Endothelial cell (in vitro differentiated cells): ENCODE measurements around the gene CHMP2A. TPM values are rescaled to one million over a fixed set of nuclear protein-coding genes. Genes with fewer than 3 reads are reported as not detected.
"Not testable (repeated sequence)": the region's sequence is repeated elsewhere in the genome, so short reads cannot be mapped to it uniquely, and the experiment has no call there.

Experiments
- DNase-seq: peaks from one replicate; pipeline ENCODE4 v3.0.0; 2021; ENCODE audit warnings: low spot score
- H3K27ac Mint-ChIP-seq: one replicate; pipeline ENCODE4 v1.8.0; 2021; ENCODE audit warnings: mixed read lengths, inconsistent platforms; ENCODE audit not compliant: unreplicated experiment
- H3K27me3 Mint-ChIP-seq: one replicate; pipeline ENCODE4 v1.8.0; 2021; ENCODE audit warnings: mild to moderate bottlenecking, moderate library complexity, mixed read lengths, inconsistent platforms; ENCODE audit not compliant: unreplicated experiment
- H3K36me3 Mint-ChIP-seq: one replicate; pipeline ENCODE4 v1.8.0; 2021; ENCODE audit warnings: mild to moderate bottlenecking, low read depth, mixed read lengths, inconsistent platforms; ENCODE audit not compliant: unreplicated experiment
- H3K4me1 Mint-ChIP-seq: one replicate; pipeline ENCODE4 v1.8.0; 2021; ENCODE audit warnings: mild to moderate bottlenecking, mixed read lengths, inconsistent platforms; ENCODE audit not compliant: unreplicated experiment
- H3K4me3 Mint-ChIP-seq: one replicate; pipeline ENCODE4 v1.8.0; 2021; ENCODE audit warnings: mild to moderate bottlenecking, mixed read lengths, inconsistent platforms; ENCODE audit not compliant: unreplicated experiment
- H3K9me3 Mint-ChIP-seq: one replicate; pipeline ENCODE4 v1.8.0; 2021; ENCODE audit warnings: mixed read lengths, inconsistent platforms; ENCODE audit not compliant: unreplicated experiment
- microRNA-seq: library from miRNA; unstranded; fragments of <30 nt; microRNA quantifications from one replicate; pipeline ENCODE4, GENCODE V29; 2020; ENCODE audit not compliant: unreplicated experiment
- total RNA-seq: library from RNA; stranded (reverse); fragmentation: NEBNext Ultra II Directional; extraction: Animal tissue kit (Norgen Biotek cat#: 25700); gene quantifications from one replicate; pipeline ENCODE4 v1.2.1, GENCODE V29; 2021; ENCODE audit not compliant: unreplicated experiment
- TF ChIP-seq, protein P1 (sequence below): fragments of 200-600 bp; sonication (generic); IDR thresholded peaks from one replicate; pipeline ENCODE4 v1.5.0; 2021; ENCODE audit warnings: antibody characterized with exemption; ENCODE audit not compliant: unreplicated experiment

Gene CHMP2A
- total RNA-seq, 1 donor from 2014 or later, result 130 TPM

DNA sequence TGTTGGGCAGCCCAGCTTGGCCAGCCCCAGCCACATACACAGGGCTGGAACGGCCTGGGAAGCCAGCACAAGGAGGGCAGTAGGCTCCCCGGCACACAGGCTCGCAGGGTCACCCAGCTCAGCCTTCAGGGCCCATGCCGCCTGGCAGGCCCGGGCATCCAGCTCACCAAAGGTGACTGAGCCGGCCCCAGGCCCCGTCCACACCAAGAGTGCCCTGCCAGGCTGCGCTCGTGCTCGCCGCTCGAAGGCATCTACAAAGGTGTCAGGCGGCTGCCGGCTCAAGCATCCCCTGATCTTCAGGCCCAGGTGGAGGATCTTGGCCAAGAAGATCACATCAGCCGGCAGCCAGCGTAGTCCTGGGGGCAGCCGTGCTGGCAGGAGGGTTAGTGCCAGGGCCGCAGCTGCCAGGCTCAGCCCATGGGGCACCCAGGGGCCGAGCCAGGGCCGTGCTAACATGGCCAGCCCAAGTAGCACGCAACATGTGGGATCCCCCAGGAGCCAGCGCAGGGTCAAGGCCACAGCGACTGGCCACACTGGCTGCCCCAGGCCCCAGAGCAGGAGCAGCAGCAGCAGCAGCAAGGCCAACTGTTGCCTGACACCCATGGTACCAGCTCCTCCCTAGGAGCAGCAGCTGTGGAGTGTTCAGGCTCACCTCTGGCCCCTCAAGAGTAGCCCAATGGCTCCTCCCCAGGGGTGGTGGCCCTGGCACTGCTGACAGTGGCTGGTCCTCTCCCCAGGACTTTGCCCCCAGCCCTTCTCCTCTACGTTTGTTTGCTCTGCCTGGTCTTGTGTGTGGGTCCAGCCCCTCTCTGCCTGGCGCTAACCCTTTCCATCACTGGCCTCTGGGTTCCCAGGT, 43.3 kb downstream of the CHMP2A start, which contains the start of gene SLC27A5:
SLC27A5 (minus strand) TSS at position 640 of the 856 bp plus-strand sequence; CDS start at position 603, 37 bp downstream.
- peaks cover 5% of the 10 kb centered on the region for H3K4me1 Mint-ChIP-seq
- no peak within 1 kb of the TSS for H3K27ac Mint-ChIP-seq
- peaks cover 13% of the 10 kb centered on the region for H3K36me3 Mint-ChIP-seq
- no peak within 1 kb of the TSS for H3K4me3 Mint-ChIP-seq
- H3K27me3 Mint-ChIP-seq, result peaks cover 21% of the 10 kb centered on the region
- TF ChIP-seq, protein P1, sequence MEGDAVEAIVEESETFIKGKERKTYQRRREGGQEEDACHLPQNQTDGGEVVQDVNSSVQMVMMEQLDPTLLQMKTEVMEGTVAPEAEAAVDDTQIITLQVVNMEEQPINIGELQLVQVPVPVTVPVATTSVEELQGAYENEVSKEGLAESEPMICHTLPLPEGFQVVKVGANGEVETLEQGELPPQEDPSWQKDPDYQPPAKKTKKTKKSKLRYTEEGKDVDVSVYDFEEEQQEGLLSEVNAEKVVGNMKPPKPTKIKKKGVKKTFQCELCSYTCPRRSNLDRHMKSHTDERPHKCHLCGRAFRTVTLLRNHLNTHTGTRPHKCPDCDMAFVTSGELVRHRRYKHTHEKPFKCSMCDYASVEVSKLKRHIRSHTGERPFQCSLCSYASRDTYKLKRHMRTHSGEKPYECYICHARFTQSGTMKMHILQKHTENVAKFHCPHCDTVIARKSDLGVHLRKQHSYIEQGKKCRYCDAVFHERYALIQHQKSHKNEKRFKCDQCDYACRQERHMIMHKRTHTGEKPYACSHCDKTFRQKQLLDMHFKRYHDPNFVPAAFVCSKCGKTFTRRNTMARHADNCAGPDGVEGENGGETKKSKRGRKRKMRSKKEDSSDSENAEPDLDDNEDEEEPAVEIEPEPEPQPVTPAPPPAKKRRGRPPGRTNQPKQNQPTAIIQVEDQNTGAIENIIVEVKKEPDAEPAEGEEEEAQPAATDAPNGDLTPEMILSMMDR, result no peak
- no peak for DNase-seq
- peaks cover 3% of the 10 kb centered on the region for H3K9me3 Mint-ChIP-seq

DNA sequence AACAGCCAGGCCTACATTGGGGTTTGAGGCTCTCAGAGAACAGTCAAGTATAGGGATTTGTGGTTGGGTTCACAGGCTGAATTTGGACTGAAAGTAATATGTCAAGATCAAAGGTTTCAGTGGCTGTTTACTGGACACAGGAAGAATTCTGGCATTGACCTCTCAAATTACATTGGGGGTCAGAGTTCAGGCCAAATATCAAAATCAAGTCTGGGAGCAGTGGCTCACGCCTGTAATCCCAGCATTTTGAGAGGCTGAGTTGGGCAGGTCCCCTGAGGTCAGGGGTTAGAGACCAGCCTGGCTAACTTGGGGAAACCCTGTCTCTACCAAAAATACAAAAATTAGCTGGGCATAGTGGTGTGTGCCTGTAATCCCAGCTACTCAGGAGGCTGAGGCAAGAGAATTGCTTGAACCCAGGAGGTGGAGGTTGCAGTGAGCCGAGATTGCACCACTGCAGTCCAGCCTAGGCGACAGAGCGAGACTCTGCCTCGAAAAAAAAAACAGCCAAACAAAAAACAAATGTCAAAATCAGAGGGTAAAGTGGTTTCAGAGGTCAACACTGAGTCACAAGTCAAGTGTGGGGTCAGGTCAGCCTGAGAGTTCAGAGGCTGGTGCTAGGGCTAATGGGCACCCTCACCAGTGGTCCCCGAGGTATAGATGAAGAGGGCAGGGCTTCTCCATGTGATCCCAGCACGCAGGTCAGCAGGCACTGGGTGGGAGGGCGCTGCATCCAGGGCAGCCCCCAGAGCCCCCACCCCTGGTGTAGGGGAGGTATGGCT, 44.6 kb downstream of the CHMP2A start:
- TF ChIP-seq, protein P1, result no peak
- Mint-ChIP-seq H3K4me3 (peak overlapping the region; percentile 27), H3K27ac (no peak overlapping the region), H3K9me3 (peaks cover 3% of the 10 kb centered on the region), H3K4me1 (no peaks in the 10 kb centered on the region), H3K36me3 (peaks cover 6% of the 10 kb centered on the region), H3K27me3 (peaks cover 18% of the 10 kb centered on the region)
- DNase-seq, result no peak

DNA sequence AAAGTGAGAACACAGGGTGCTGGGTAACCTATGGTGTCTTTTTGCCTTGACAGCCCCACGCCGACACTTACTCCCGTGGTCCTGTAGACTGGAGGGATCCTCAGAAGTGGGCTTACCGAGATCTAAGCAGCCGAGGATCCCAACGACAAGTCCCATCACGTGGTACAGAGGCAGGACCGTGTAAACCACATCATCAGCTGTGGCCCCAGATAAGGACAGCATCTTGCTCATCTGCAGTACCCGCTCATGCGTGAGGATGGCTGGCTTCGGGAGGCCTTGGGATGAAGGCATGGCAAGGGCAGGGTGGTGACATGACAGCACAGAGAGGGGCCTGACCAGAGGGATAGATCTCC, 45.2 kb downstream of the CHMP2A start:
- peaks cover 5% of the 10 kb centered on the region for H3K36me3 Mint-ChIP-seq
- DNase-seq, result no peak
- peak overlapping the region; percentile 21 for H3K4me3 Mint-ChIP-seq
- peaks cover 3% of the 10 kb centered on the region for H3K9me3 Mint-ChIP-seq
- no peak overlapping the region for H3K27ac Mint-ChIP-seq
- H3K27me3 Mint-ChIP-seq, result peaks cover 15% of the 10 kb centered on the region
- no peaks in the 10 kb centered on the region for H3K4me1 Mint-ChIP-seq
- TF ChIP-seq, protein P1, result no peak

DNA sequence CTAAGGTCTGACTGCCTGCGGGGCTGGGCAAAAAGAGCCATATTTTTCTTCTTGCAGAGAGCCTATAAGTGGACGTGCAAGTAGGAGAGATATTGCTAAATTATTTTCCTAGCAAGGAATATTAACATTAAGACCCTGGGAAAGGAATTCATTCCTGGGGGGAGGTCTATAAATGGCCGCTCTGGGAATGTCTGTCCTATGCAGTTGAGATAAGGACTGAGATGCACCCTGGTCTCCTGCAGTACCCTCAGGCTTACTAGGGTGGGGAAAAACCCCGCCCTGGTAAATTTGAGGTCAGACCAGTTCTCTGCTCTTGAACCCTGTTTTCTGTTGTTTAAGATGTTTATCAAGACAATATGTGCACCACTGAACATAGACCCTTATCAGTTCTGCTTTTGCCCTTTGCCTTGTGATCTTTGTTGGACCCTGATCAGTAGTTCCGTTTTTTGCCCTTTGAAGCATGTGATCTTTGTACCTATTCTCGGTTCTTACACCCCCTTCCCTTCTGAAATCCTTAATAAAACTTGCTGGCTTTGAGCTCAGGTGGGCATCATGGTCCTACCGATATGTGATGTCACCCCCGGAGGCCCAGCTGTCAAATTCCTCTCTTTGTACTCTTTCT, 47.2 kb downstream of the CHMP2A start:
- H3K4me3 Mint-ChIP-seq, H3K4me1 Mint-ChIP-seq, H3K27ac Mint-ChIP-seq, DNase-seq, H3K9me3 Mint-ChIP-seq, H3K36me3 Mint-ChIP-seq: not testable (repeated sequence)
- peaks cover 15% of the 10 kb centered on the region for H3K27me3 Mint-ChIP-seq

Small RNAs within 50 kb of the gene (microRNA-seq; reads per million reads assigned to microRNA genes)
- gene MIR6807, result 6.8 reads per million, percentile 53 among the genes with 10 or more reads in this experiment

Other genes starting within 250 kb of the CHMP2A start
- 40.6 TPM for gene ERVK3-1, start 249.7 kb downstream of the CHMP2A start, total RNA-seq
- 3.2 TPM for gene ZSCAN22, start 228.1 kb downstream of the CHMP2A start, total RNA-seq
- 41.9 TPM for gene A1BG, start 201.6 kb downstream of the CHMP2A start, total RNA-seq
- gene ZNF497, start 192.4 kb downstream of the CHMP2A start, total RNA-seq, result 3.6 TPM
- gene ZNF837, start 174.1 kb downstream of the CHMP2A start, total RNA-seq, result 4.5 TPM
- 1,047 TPM for gene RPS5, start 167.8 kb downstream of the CHMP2A start, total RNA-seq
- not detected for gene RNF225, start 159.4 kb downstream of the CHMP2A start, total RNA-seq
- 6.0 TPM for gene ZNF584, start 146.5 kb downstream of the CHMP2A start, total RNA-seq
- gene ZNF132, start 115.0 kb downstream of the CHMP2A start, total RNA-seq, result 1.2 TPM
- 5.2 TPM for gene ZNF324B, start 103.5 kb downstream of the CHMP2A start, total RNA-seq
- gene ZNF324, start 88.0 kb downstream of the CHMP2A start, total RNA-seq, result 10.5 TPM
- gene ZNF446, start 78.8 kb downstream of the CHMP2A start, total RNA-seq, result 9.9 TPM
- 4.7 TPM for gene SLC27A5, start 43.1 kb downstream of the CHMP2A start, total RNA-seq
- 22.2 TPM for gene ZBTB45, start 35.3 kb downstream of the CHMP2A start, total RNA-seq
- 457 TPM for gene TRIM28, start 11.0 kb downstream of the CHMP2A start, total RNA-seq
- 81.6 TPM for gene UBE2M, start 3.5 kb upstream of the CHMP2A start, total RNA-seq
- gene MZF1, start 18.2 kb upstream of the CHMP2A start, total RNA-seq, result 18.6 TPM